Lower lobe of right lung (tissue), 2 donors: Measurements from ENCODE around the gene SH2B3. TPM values are rescaled to one million over a fixed set of nuclear protein-coding genes. Genes with fewer than 3 reads are reported as not detected.

Source experiments
- ATAC-seq, 2 donors: fragments of 200-7000 bp; cut with Tn5 transposase; one replicate each; pipeline ENCODE4 v1.9.1; 2020 to 2022; ENCODE audit warnings: mild to moderate bottlenecking in 2 of 2, moderate library complexity in 2 of 2
- DNase-seq: peaks from one replicate; pipeline ENCODE4 v3.0.0-alpha.2; 2020
- H3K27ac ChIP-seq: fragments of 200-600 bp; one replicate; pipeline ENCODE4 v1.8.0; 2022
- H3K27me3 ChIP-seq: fragments of 200-600 bp; one replicate; pipeline ENCODE4 v1.8.0; 2022; ENCODE audit warnings: low read depth
- H3K36me3 ChIP-seq: fragments of 200-600 bp; one replicate; pipeline ENCODE4 v1.8.0; 2022; ENCODE audit warnings: mild to moderate bottlenecking
- H3K4me1 ChIP-seq: fragments of 200-600 bp; one replicate; pipeline ENCODE4 v1.8.0; 2022
- H3K4me3 ChIP-seq: fragments of 200-600 bp; one replicate; pipeline ENCODE4 v1.8.0; 2022; ENCODE audit warnings: mild to moderate bottlenecking
- H3K9me3 ChIP-seq: fragments of 200-600 bp; one replicate; pipeline ENCODE4 v1.8.0; 2022
- intact Hi-C: fragments of 100-400 bp; cut with DNase I; formaldehyde crosslinking; loops from one replicate; pipeline ENCODE4 v1.11.0; 2022
- total RNA-seq: library from RNA; stranded (reverse); fragmentation: NEBNext Ultra II Directional; extraction: Animal tissue kit (Norgen Biotek cat#: 25700); gene quantifications from one replicate; pipeline ENCODE4 v1.2.1, GENCODE V29; 2021
- TF ChIP-seq, protein P1 (sequence below): fragments of 200-600 bp; IDR thresholded peaks from one replicate; pipeline ENCODE4 v1.8.0; 2022; ENCODE audit warnings: antibody characterized with exemption, mild to moderate bottlenecking
- donor health status: DM: no; HTN: yes; CAD: no; lungs with severe emphysema.

Gene SH2B3
- total RNA-seq, 1 donor from 2014 or later = 49.5 TPM

GRCh38 chr12:111435661-111436201 lies 30.0 kb downstream of the SH2B3 start:
- DNase-seq = no peak
- intact Hi-C loops = no loop called here
- H3K4me1 ChIP-seq = peaks cover 100% of the 10 kb centered on the region

GRCh38 chr12:111436266-111436665 lies 30.5 kb downstream of the SH2B3 start:
- H3K27ac ChIP-seq = peak overlapping the region; percentile 81

More at GRCh38 chr12:111435661-111436201, 30.0 kb downstream of the SH2B3 start:
- TF ChIP-seq, protein P1, sequence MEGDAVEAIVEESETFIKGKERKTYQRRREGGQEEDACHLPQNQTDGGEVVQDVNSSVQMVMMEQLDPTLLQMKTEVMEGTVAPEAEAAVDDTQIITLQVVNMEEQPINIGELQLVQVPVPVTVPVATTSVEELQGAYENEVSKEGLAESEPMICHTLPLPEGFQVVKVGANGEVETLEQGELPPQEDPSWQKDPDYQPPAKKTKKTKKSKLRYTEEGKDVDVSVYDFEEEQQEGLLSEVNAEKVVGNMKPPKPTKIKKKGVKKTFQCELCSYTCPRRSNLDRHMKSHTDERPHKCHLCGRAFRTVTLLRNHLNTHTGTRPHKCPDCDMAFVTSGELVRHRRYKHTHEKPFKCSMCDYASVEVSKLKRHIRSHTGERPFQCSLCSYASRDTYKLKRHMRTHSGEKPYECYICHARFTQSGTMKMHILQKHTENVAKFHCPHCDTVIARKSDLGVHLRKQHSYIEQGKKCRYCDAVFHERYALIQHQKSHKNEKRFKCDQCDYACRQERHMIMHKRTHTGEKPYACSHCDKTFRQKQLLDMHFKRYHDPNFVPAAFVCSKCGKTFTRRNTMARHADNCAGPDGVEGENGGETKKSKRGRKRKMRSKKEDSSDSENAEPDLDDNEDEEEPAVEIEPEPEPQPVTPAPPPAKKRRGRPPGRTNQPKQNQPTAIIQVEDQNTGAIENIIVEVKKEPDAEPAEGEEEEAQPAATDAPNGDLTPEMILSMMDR = no peak
- no peaks in the 10 kb centered on the region for H3K9me3 ChIP-seq
- peak in 1 of 2 donors; percentile 4 for ATAC-seq
- no peaks in the 10 kb centered on the region for H3K27me3 ChIP-seq
- H3K36me3 ChIP-seq = peaks cover 4% of the 10 kb centered on the region
- H3K4me3 ChIP-seq = no peak overlapping the region
- peak overlapping the region; percentile 81 for H3K27ac ChIP-seq

DNA sequence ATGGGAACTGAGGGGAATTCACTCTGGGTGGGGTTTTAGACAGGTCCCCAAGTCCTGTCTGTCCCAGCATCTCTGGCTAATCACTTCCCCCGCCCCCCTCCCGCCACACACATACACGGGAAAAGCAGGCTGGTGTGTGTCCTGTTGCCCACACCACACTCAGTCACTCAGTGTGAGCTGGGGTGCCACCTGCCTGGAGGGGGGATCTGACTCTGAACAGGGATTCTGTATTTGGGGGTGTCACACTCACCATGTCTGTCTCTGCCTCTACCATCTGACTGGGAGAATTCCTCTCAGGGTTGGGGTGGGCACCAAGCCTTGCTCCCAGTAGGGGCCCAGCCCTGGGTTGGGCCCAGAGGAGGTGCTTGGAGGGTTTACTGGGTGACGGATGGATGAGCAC lies 31.1 kb downstream of the SH2B3 start:
- TF ChIP-seq, protein P1 = no peak

More at GRCh38 chr12:111436266-111436665, 30.5 kb downstream of the SH2B3 start:
- H3K27me3 ChIP-seq = no peaks in the 10 kb centered on the region
- DNase-seq (no peak), ATAC-seq (no peak)
- H3K9me3 ChIP-seq = no peaks in the 10 kb centered on the region
- H3K4me3 ChIP-seq = no peak overlapping the region
- intact Hi-C loops = no loop called here
- peaks cover 7% of the 10 kb centered on the region for H3K36me3 ChIP-seq
- H3K4me1 ChIP-seq = peaks cover 100% of the 10 kb centered on the region
- TF ChIP-seq, protein P1 = no peak

DNA sequence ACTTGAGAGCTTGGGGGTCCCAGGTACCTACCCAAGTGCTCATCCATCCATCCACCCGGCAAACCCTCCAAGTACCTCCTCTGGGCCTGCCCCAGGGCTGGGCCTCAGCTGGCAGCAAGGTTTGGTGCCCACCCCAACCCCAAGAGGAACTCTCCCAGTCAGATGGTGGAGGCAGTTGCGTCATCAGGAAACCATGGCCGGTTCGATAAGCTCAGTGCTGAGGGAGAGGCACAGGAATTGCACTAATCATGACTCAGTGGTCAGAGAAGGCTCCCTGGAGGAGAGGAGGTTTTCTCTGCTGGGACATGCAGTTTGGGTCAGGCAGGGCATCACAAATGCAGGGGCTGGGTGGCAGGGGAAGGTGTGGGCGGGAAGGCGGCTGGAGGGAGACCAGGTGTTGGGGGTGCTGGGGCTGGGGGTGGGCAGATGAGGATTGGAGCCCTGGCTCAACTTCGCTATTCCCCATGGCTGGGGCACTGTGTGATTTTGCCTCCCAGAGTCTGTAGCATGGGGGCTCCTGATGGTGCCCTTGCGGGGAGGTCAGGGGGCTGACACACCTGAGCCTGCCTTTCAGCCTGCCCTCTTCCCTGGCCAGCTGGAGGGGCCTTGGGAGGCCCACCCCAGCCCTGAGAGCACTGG lies 32.2 kb downstream of the SH2B3 start:
- Histone ChIP-seq H3K4me3 (no peak overlapping the region), H3K27me3 (no peaks in the 10 kb centered on the region), H3K27ac (peak overlapping the region; percentile 43), H3K36me3 (peaks cover 22% of the 10 kb centered on the region), H3K9me3 (no peaks in the 10 kb centered on the region), H3K4me1 (peaks cover 100% of the 10 kb centered on the region)
- DNase-seq (peak; percentile 76), ATAC-seq (peak; percentile 51 to 58)
- intact Hi-C loops = no loop called here
- TF ChIP-seq, protein P1 = no peak

More for the DNA sequence above, 31.1 kb downstream of the SH2B3 start:
- H3K27me3 ChIP-seq = no peaks in the 10 kb centered on the region
- H3K4me1 ChIP-seq = peaks cover 100% of the 10 kb centered on the region
- peak overlapping the region; percentile 31 for H3K27ac ChIP-seq
- ATAC-seq (no peak), DNase-seq (no peak)
- peaks cover 11% of the 10 kb centered on the region for H3K36me3 ChIP-seq
- intact Hi-C loops = no loop called here
- no peak overlapping the region for H3K4me3 ChIP-seq
- no peaks in the 10 kb centered on the region for H3K9me3 ChIP-seq

GRCh38 chr12:111438481-111438880 lies 32.8 kb downstream of the SH2B3 start:
- ATAC-seq (peak in 1 of 2 donors; percentile 2), DNase-seq (no peak)
- Histone ChIP-seq H3K27me3 (no peaks in the 10 kb centered on the region), H3K27ac (peak overlapping the region; percentile 43), H3K36me3 (peaks cover 27% of the 10 kb centered on the region), H3K4me3 (peak overlapping the region; percentile 5), H3K9me3 (no peaks in the 10 kb centered on the region), H3K4me1 (peaks cover 100% of the 10 kb centered on the region)
- TF ChIP-seq, protein P1 = no peak
- intact Hi-C loops = no loop called here
